ENCODE measurements around the gene KRTAP23-1.

- TF ChIP-seq CTCF (IDR thresholded peaks at IDR 0.05; ENCODE audit: extremely low read depth in 1 of 2, insufficient read depth in 1 of 2, low read depth in 1 of 2, low read length in 2 of 2) (no peak), MAX (IDR thresholded peaks at IDR 0.05; ENCODE audit: insufficient read depth, insufficient read length) (no peak), POLR2A (IDR thresholded peaks at IDR 0.05; ENCODE audit: low read depth, low read length) (no peak), EZH2 (IDR thresholded peaks at IDR 0.05; ENCODE audit: borderline replicate concordance, low read depth, low read length, severe bottlenecking) (no peak)
Measured at GRCh38 chr21:30355906-30356305, 7.5 kb upstream of the KRTAP23-1 start.
